HG03565 (cell line): Measurements from ENCODE around the gene BTBD16.

Source experiments
- ATAC-seq: cut with Tn5 transposase; IDR thresholded peaks from one replicate; pipeline ENCODE4 v1.9.1; 2021; ENCODE audit warnings: mild to moderate bottlenecking, moderate library complexity; ENCODE audit not compliant: unreplicated experiment

Gene BTBD16

DNA sequence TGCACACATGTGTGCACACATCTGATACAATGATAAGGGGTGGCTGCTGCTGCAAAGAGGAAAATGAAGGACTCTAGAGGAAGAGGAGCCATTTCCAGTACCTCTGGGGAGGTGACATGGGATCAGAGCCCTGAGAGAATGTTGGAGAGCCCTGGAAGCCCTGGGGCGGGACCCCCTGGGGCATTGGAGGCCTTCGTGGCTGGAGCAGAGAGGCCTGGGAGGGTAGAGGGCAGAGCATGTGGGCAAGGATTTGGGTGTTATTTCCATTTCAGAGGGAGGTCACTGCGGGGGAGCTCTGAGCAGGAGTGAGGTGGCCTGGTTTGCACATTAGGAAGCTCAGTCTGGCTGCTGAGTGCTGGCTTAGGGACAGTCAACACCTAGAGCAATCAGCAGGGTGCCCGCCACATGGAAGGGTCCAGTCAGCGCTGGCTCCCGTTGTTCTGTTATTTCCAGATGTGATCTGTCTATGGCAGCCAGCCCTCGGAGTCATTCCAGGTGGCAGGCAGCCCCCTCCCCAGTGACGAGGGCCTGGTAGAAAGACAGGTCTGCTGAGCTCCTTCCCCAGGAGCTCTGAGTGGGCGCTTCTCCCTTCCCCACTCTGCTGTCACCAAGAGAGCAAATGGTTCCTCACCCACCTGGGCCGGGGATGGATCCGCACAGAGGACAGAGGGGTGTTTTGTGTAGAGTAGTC, 24.1 kb upstream of the BTBD16 start:
- ATAC-seq: no peak

DNA sequence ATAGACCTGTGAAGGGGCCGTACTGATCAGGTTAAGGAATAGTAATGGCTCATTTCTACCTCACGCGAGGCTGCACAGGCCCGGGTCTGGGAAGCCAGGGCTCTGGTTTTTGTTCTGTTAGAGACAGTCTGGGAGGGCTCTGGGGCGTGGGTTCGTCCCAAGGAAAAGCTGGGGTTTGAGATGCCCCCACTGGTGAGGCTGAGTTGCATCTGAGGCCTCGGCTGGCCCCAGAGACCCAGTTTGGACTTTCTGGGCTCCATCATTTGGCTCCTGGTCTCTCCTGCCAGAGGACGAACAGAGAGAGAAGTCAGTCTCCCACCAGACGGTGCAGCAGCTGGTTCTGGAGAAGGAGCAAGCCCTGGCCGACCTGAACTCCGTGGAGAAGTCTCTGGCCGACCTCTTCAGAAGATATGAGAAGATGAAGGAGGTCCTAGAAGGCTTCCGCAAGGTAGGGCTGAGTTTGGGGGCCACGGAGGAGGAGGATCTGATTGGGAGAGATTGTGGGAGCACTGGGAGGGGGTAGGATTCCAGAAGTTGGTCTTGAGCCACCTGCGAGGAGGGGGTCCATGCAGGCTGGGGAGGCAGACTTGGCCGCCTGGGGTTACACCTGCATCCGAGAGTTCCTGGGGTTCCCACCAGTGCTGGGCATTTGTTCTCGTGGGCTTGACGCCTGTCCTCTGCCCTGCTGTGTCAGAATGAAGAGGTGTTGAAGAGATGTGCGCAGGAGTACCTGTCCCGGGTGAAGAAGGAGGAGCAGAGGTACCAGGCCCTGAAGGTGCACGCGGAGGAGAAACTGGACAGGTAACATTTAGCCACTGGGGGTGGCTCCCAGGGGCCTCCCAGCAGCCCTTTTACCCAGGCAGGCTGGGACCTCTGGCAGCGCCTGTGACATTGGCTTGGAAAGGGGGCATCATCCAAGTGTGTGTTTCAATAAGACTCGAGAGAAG, 22.5 kb upstream of the BTBD16 start:
- no peak for ATAC-seq

DNA sequence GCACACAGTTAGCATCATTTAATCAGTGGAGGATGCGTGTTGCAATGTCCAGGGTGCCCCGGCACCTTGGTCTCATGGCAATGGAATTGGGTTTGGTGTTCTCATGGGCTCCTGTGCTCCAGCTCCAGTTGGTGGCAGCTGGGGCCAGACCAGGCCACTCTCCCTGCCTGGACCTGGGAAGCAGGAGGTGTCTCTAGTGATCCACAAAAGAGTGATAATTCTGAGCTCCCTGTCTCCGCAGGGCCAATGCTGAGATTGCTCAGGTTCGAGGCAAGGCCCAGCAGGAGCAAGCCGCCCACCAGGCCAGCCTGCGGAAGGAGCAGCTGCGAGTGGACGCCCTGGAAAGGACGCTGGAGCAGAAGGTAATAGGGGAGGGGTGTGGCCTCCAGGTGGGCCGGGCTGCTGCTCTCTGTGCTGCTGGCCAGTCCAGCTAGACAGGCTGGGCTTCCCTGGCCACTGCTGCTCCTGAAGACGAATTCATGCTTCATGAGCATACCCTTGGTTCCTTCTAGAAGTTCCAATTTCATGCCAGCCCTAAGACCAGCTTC, 21.7 kb upstream of the BTBD16 start:
- ATAC-seq: no peak

DNA sequence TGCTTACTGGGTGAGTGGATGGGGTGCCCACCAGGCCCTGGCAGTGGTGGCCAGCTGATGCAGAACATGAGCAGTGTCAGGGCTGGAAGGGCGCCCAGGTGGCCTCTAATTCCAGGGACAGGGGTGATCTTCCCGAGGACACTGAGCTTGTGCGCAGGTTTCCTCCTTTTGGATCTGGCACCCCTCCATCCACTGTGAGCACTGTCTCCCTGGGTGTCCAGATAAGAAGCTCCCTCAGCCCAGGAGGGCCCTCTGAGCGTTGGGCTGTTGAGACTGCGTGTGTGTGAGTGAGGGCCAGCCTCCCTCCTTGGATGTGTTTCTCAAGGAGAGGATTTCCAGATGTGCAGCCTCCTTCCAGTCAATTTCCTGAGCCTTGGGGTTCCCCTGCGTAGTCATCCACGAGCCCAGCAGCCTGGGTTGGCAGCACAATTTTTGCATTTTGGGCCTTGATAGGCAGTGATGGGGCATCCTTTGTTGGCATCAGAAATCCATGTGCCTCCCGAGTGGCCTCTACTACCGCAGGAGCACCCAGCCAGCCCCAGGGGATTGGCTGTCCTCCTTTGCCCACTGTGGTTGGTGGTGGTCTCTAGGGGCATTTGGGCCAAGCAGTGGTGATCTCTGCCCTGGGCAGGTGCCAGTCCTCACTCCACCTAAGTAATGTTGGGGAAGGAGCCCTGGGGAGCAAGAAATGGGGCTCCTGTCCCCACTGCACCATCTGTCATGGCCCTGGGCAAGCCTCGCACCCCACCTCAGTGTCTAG, 20.9 kb upstream of the BTBD16 start:
- no peak for ATAC-seq

DNA sequence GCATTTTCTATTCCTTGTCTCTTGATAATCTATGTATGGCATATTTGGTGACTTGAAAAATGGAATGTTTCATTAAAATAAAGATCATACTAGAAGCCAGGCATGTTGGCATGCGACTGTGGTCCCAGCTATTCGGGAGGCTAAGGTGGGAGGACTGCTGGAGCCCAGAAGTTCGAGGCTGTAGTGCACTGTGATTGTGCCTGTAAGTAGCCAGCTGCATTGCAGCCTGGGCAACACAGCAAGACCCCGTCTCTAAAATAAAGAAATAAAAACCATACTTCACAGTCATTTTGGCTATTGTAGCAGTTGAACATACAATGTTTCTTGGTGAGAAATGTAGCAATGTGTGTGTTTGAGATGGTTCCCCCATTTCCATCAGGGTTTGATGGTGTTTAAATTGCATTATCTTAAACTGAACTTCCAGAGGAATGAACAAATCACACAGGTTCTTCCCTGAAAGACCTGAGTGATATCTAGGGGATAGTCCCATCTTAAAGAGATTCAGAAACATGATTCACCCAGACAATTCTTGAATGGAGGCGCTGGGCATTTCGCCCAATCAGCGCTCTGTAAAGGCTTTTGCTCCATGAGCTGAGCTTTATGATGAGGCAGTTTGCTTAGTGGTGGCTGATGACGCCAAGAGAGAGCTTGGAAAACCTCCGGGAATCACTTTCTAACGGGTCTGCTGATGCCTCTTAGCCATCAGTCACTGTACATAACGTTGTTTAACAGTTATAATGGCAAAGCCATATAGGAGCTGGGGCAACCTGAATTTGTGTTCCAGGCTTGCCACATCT, 19.4 kb upstream of the BTBD16 start:
- no peak for ATAC-seq

DNA sequence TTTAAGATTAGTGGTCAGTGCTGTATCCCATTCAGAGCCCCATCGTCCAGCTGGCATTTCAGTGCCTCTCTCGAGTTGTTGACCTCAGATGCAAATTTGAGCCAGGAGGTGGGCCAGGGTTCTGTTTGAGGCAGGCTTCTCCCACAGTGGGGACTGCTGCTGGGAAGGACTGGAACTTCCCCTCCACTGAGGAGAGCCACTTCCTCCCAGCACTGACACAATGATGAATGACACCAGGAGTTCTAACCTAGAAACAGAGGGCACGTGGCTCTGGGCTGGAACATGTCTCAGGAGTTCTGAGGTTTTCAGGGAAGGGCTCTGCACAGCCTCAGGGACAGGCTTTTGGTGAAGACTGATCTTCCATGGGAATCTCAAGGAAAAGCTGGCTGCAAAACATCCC, 18.3 kb upstream of the BTBD16 start:
- no peak for ATAC-seq

DNA sequence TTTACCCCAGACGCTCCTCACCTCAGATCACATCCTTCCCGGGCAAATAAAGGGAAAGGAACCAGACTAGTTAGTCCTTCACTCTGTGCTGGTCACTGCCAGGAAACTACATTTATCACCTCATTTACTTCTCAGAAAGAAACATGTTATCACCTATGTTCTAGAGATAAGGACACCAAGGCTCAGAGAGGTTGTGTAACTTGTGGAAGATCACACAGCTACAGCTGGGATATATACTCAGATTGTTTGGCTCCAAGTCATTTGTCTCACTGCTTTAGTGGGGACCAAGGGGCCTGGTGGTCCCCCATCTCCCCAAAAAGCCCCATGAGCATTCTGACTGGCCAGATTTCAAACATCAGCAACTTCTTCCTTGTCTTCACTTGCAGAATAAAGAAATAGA, 17.5 kb upstream of the BTBD16 start:
- ATAC-seq: no peak

DNA sequence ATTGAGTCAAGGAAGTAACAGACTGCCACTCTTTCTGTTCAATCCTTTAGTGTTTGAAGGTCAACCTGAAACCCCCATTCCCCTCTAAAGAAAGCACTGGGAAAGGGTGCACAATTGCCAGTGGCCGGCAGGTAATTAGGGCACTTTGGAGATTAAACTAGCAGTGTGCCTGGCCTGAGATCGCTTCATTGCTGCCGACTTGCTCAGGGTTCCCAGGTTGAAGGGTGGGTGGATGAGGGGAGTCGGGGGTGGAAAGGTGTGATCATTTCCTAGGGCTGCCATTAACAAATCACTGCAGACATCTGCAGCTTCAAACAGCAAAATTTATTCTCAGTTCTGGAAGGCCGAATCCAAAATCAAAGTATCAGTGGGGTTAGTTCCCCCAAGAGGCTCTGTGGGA, 16.3 kb upstream of the BTBD16 start:
- no peak for ATAC-seq

DNA sequence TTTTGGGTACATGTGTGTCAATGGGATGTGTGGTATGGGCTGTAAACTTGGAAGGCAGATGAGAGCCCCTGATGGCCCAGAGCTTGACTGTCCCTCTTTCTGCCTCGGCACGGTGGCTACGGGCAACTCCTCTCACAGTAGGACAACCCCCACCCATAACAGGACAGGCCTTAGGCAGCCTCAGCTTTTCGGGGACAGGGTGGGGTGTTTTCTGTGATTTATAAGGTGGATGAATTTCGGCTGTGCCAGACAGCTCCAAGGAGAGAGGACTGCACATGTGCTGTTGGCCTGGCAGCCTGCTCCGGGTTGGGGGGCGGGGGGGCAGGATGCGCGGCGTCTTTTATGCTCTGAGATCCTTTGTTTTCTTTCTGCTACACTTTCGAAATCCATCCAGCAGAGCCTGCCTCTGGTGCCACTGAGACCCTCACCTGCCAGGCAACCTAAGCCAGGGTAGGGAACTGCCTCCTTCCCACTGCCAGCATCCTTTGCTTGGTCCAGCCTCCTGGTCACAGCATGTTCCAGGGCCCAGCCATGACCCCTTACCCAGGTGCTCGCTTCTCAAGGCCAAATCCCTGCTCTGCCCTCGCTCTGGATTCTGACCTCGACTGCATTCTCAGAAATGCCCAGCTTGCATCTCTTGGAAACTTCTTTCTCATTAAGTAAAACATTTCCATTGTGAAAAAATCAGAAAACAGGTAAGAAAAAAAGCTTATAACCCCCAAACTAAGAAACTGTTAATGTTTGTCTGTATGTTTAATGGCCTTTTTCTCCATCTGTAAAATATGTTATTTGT, 15.4 kb upstream of the BTBD16 start:
- ATAC-seq: no peak

DNA sequence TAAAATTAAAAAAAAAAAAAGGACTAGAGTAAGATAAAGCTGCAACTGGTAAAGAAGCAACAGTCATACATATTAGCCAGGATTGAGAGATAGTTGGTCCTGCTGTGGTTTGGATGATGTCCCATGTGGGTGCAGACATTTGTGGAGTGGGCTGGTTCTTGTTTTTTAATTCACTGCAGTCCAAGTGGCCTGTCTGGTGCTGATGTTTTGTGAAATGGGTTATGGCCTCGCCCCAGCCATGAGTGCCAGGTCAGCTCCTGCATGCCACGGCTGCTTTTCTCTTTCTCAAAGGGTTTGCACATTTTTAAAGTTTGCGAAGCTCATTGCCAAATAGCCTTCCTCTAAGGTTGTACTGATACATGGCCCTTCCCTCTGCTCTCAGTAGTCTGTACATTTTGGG, 14.1 kb upstream of the BTBD16 start:
- ATAC-seq: no peak

DNA sequence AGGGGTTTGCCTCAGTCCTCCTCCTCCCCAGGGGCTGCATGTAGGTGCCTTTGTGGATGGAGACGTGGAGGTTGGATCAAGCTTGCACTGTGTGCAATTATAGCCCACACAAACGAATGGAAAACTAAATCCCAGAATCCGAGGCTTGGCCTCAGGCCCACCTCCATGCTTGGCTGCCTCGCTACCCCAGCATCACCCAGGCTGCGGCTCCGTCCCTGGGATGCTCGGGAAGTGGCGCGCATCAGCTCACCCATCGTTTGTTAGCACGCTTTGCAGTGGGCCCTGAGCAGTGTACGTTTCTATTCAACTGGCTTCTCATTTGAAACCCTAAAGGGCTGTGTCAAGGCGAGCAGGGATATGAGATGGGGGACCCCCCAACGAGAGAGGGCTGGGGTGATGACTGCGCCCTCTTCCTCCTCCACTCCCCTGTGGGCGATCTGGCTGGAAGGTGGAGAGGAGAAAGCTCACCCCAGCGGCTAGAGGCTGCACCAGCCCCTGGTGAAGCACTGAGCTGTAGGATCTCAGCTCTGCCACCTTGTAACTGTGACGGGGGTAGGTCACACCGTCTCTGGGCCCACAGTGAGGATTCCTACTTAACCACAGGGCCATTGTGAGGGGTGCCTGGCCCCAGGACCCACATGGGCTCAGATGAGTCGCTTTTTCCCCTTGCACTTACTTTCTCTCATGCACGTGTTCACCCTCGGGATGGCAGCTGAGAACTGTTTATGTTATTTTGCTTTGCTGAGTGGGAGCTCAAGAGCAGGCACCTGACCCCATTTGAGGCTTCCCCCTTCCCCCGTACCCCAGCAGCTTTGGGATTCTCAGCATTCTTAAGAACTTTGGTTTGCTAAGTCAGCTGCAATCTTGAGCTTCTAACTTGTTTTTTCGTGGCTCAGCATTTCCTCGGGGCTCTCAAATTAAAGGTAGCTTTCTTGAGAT, 12.7 kb upstream of the BTBD16 start:
- no peak for ATAC-seq

DNA sequence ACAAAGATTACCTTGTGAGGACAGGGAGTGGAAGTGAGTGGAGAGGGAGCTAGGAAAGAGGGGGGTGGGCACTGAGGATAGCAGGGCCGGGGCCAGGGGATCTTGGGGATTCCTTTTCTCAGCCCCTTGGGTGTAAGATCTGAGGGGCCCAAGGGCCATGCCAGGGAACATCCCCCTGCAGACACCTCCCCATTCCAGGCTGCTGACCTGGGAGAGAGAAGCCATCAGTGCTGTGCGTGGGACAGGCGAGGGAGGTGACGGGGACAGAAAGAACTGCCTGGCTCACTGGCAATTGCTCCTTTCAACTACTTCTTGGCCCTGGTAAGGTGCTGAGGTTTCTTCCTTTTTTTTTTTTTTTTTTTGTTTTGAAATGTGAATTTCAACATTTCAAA, 12.0 kb upstream of the BTBD16 start:
- ATAC-seq: no peak

DNA sequence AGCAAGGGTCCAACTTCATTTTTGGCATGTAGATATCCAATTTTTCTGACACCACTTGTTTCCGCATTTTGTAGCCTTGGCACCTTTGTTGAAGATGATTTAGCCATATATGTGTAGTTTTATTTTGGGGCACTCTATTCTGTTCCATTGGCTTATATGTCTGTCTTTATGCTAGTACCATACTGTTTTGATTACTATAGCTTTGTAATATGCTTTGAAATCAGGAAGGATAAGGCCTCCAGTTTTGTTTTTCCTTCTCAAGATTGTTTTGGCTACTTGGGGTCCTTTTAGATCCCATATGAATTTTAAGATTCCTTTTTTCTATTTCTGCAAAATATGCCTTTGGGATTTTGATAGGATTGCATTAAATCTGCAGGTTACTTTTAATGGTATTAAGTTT, 9.5 kb upstream of the BTBD16 start:
- ATAC-seq: no peak

DNA sequence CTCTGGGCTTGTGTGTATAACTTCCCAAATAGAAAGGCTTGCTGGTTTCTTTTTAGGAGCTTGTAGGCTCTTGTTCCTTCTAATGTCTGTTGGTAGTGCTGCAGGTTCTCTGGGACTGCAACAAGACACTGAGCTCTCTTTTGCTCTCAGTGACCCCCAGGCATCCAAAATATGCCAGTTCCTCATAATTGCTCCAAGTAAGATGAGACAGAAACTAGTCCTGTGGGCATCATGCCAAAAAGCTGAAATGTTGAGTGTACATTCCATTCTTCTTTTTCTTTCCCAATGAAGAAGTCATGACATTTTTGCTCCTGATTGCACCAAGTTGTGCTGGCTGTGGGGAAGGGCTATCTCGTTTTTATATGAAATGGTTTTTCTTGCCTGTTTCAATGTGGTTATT, 7.1 kb upstream of the BTBD16 start:
- no peak for ATAC-seq

DNA sequence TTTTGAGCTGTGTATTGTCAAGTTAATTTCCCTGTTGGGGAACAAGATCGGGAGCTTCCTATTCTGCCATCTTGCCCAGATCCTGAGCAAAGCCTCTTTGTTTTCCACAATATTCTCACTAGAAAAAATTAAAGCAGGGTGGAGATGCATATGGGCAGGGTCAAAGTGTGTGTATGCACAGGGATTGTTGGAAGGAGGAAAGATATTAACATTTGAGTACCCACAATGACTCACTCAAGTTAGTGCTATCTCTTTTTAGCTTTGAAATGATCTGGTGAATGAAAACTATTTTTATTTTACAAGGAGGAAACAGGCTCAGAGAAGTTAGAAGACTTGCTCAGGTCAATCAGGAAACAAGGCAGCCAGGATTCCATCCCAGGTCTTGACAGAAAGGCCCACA, 6.7 kb upstream of the BTBD16 start:
- no peak for ATAC-seq

DNA sequence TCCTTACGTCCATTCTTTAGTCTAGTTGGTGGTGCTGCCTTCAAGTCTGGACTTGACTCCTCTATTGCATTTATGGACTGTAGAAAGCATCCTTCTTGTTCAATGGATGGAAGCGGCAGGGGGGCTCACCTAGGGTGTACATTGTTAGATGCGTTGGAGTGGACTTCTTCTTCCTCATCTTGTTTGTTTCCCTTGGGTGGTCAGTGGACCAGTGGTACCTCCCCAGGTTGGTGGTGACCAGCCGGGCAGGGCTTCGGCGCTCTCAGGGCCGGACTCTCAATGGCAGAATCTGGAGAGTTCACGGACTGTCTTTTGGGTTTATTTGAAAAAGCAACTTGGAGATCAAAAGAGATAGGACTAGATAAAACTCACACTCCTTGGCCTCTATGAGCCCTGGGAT, 6.2 kb upstream of the BTBD16 start:
- ATAC-seq: no peak

DNA sequence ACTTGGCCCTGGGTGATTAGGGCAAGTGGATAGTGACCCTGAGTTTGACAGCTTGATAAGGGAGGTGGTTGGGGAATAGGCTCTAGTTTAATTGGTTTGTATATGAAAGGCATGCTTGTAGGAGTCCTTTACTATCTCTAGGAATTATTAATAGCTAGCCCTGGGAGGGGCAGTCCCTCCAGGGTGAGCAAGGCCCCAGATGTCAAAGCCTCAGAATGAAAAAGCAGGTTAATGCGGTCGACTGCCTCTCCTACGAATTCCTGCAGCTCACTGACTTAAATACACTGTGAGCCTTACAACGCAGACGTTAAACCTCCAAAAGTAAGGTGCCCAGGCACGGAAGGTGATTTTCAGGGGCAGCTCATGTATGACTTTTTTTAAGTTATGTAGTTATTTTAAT, 5.2 kb upstream of the BTBD16 start:
- no peak for ATAC-seq

DNA sequence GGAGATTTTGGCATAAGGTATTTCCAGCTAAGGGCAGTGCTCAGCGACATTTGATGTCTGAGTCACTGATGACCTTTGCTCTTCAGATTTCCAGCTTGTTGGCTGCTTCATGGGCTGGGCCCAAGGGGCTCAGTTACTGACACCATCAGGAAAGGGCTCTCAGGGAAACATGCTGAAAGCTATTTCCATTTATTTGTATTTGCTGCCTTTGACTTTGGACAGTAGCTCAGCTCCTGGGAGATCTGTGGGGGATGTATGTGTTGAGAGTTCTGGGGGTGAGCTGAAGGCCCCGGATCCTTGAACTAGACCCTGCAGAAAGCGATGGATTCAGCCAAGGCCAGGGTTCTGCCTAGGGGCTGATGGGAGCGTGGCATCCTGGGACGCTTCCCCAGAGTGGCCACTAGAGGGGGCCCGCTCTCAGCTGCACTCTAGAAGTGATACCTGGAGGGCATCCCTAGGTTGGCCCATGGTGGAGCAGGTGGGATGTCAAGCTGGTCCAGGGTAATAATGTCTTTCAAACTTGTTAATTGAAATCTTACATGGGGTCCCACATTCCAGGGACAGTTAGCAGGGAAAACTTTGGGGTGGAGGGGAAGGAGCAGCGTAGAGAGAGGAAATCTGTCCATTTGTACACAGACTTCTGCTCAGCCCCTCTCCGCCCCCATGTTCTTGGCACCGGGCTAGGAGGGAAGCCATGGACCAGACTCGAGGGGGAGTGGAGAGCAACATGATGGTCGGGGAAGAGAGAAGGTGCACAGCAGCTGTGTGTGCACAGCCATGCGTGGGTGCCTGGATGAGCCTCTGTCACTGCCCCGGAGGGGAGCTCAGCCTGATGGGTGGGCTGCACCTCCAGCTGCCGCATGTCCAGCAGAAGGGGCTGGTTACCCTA, 3.0 kb upstream of the BTBD16 start:
- ATAC-seq: peak; percentile 67
